H7 (cell line): Measurements from ENCODE around the gene LCA5L. TPM values are rescaled to one million over a fixed set of nuclear protein-coding genes. Genes with fewer than 3 reads are reported as not detected.
"Not testable (repeated sequence)": the region's sequence is repeated elsewhere in the genome, so short reads cannot be mapped to it uniquely, and the experiment has no call there.

Source experiments
- DNase-seq: peaks from one replicate; pipeline ENCODE4 v3.0.0; 2012
- H3K27me3 ChIP-seq: 2 replicates; pipeline ENCODE4 v1.6.0; 2011; ENCODE audit warnings: mild to moderate bottlenecking, low read length; ENCODE audit not compliant: control insufficient read depth, insufficient read depth
- H3K36me3 ChIP-seq: replicated peaks from 2 replicates; pipeline ENCODE4 v1.5.1; 2011; ENCODE audit warnings: low read length; ENCODE audit not compliant: control insufficient read depth, insufficient read depth
- H3K4me3 ChIP-seq: 2 replicates; pipeline ENCODE4 v1.5.1; 2011; ENCODE audit warnings: low read depth, mild to moderate bottlenecking, control low read depth, low read length, moderate library complexity; ENCODE audit not compliant: insufficient read depth
- total RNA-seq: library from RNA; depleted of rRNA; stranded (reverse); fragments of >200 nt; shearing (Covaris generic); gene quantifications from 2 replicates; pipeline ENCODE4 v1.2.3, GENCODE V29; 2014

The LCA5L gene
- total RNA-seq, 1 experiment from 2014 or later, result 0.17 TPM

DNA sequence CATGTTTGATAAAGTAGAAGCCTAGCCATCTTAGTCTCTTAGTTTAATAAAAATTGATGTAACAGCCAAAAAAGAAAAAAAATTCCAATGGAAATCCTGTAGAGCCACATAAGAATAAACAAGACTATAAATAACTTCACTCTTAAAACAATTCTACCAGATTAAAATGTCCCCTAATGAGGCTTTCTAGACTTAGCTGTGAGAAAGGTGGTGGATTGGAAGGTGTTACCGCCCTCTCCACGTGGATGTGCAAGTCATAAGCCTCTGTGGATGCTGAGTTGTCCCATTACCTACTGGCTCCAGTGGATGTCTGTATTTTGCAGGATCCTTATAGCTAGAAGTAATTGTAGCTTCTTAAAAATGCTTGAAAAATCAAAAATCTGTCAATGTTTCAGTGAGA lies 14.6 kb downstream of the LCA5L start:
- no peak overlapping the region for H3K4me3 ChIP-seq

DNA sequence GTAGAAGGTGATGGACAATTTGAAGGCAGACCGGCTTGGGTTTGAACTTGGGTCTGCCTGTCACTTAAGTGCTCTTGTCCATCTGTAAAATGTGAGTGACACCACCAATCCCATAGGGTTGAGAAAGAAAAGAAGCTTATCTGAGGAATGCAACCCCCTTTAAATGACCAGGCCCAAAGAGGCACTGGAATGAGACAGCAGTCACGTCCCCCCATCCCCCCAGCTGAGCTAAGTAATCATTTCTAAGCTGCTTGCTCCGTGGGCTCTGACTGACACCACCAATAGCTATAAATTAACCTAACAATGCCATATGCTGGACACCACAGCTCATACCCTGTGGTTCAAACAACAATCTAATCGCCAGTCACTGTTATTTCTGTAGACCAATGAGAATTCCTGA lies 15.1 kb downstream of the LCA5L start:
- no peaks in the 10 kb centered on the region for H3K27me3 ChIP-seq
- H3K36me3 ChIP-seq, result no peaks in the 10 kb centered on the region
- no peak overlapping the region for H3K4me3 ChIP-seq
- peak; percentile 31 for DNase-seq

More for the DNA sequence above, 14.6 kb downstream of the LCA5L start:
- DNase-seq, result no peak
- Histone ChIP-seq H3K27me3 (no peaks in the 10 kb centered on the region), H3K36me3 (no peaks in the 10 kb centered on the region)

GRCh38 chr21:39430016-39430415 lies 15.6 kb downstream of the LCA5L start:
- DNase-seq, result no peak
- H3K27me3 ChIP-seq, result no peaks in the 10 kb centered on the region
- no peak overlapping the region for H3K4me3 ChIP-seq
- no peaks in the 10 kb centered on the region for H3K36me3 ChIP-seq

DNA sequence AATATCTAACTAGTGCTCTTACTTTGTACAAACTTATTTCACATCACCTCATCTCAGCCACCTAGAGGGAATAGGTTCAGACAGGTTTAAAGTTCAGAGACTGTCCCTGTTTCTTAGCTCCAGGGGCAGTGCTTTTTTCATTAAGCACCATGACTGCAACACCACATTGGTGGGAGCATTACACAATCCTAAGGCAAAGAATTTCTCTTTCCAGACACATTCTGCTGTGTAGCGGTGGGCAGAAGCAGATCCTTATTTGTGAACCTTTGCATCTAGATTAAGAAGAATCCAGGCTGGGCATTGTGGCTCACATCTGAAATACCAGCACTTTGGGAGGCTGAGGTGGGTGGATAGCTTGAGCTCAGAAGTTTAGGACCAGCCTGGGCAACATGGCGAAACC lies 16.1 kb downstream of the LCA5L start:
- Histone ChIP-seq H3K27me3 (no peaks in the 10 kb centered on the region), H3K4me3 (no peak overlapping the region), H3K36me3 (no peaks in the 10 kb centered on the region)
- no peak for DNase-seq

- peak; percentile 24 for DNase-seq
- H3K27me3 ChIP-seq, result no peaks in the 10 kb centered on the region
- H3K36me3 ChIP-seq, result no peaks in the 10 kb centered on the region
- no peak overlapping the region for H3K4me3 ChIP-seq
Observed at GRCh38 chr21:39422527-39423241, 22.9 kb downstream of the LCA5L start.

DNA sequence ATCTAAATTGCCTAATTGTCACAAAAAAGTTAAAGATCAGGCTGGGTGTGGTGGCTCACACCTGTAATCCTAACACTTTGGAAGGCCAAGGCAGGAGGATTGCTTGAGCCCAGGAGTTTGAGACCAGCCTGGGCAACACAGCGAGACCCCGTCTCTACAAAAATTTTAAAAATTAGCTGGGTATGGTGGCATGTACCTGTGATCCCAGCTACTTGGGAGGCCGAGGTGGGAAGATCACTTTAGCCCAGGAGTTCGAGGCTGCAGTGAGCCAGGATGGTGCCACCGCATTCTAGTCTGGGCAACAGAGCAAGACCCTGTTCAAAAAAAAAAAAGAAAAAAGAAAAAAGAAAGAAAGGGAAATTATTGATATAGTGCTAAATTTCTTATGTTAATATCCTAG lies 26.4 kb downstream of the LCA5L start:
- DNase-seq, H3K4me3 ChIP-seq, H3K36me3 ChIP-seq, H3K27me3 ChIP-seq: not testable (repeated sequence)

DNA sequence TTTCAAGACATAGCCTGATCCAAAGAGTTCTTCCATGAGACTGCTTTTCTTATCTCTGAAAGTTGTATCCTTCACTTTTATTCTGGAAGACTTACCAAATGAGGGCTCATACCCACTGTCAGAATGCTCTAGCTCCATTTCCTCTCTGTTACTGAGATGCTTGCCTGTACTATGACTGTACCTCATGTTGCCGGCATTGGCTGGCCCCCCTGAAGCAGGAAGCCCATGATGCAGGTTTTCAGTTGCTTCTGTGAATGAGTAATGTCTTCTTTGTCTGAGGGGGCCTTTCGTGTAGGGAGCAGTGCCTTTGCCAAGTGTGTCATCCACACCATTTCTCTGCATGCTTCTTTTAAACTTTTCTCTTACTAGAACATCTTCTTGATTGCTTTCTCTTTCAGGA lies 39.5 kb downstream of the LCA5L start:
- no peak for DNase-seq
- Histone ChIP-seq H3K4me3 (no peak overlapping the region), H3K36me3 (no peaks in the 10 kb centered on the region), H3K27me3 (no peaks in the 10 kb centered on the region)

- no peaks in the 10 kb centered on the region; the same call in 1 of the 2 replicates for H3K36me3 ChIP-seq
- no peaks in the 10 kb centered on the region for H3K27me3 ChIP-seq
- H3K4me3 ChIP-seq, result no peak overlapping the region
- DNase-seq, result no peak
Observed at GRCh38 chr21:39400173-39400572, 45.4 kb downstream of the LCA5L start.

- no peak for DNase-seq
- Histone ChIP-seq H3K36me3 (peaks cover 5% of the 10 kb centered on the region), H3K4me3 (no peak overlapping the region), H3K27me3 (no peaks in the 10 kb centered on the region)
Observed at GRCh38 chr21:39397646-39398385, 47.8 kb downstream of the LCA5L start.

DNA sequence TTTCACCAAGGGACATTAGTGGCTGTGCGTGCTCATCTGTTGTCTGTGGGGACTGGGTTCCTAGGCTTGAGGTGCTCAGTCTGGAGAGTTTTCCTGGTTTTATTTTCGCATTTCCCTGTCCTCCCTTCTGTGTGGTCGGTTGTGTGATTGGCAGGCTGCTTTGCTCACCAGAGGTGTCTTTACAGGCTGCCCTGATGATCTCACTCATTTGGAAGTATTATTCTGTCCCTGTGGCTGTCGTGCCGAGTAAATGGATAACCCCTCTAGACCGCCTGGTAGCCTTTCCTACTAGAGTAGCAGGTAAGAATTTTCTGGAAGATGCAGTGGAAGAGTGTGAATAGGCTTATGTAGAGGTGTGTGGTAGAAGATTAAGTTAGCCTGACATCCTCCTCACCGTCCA lies 52.6 kb downstream of the LCA5L start:
- DNase-seq, result no peak
- H3K4me3 ChIP-seq, result no peak overlapping the region
- no peaks in the 10 kb centered on the region for H3K27me3 ChIP-seq
- peaks cover 15% of the 10 kb centered on the region for H3K36me3 ChIP-seq

GRCh38 chr21:39390212-39390765 lies 55.3 kb downstream of the LCA5L start:
- Histone ChIP-seq H3K36me3 (peaks cover 15% of the 10 kb centered on the region), H3K4me3 (no peak overlapping the region), H3K27me3 (no peaks in the 10 kb centered on the region)
- peak; percentile 52 for DNase-seq

DNA sequence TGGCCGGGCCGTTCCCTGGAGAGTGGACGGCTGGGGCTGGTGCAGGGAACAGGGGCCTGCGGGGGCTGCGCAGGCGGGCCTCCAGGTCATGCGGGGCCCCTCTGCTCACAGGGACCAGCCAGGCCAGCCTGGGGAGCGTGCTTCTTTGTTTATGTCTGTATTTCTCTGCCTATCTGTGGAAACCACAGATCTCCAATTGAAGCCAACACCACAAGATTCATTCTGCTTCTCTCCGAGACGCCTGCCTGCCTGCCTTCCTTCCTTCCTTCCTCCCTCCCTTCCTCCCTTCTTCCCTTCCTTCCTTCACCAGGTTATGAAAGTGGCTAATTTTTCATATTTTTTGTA lies 56.8 kb downstream of the LCA5L start:
- peaks cover 13% of the 10 kb centered on the region for H3K36me3 ChIP-seq
- H3K27me3 ChIP-seq, result no peaks in the 10 kb centered on the region
- no peak overlapping the region for H3K4me3 ChIP-seq
- no peak for DNase-seq

DNA sequence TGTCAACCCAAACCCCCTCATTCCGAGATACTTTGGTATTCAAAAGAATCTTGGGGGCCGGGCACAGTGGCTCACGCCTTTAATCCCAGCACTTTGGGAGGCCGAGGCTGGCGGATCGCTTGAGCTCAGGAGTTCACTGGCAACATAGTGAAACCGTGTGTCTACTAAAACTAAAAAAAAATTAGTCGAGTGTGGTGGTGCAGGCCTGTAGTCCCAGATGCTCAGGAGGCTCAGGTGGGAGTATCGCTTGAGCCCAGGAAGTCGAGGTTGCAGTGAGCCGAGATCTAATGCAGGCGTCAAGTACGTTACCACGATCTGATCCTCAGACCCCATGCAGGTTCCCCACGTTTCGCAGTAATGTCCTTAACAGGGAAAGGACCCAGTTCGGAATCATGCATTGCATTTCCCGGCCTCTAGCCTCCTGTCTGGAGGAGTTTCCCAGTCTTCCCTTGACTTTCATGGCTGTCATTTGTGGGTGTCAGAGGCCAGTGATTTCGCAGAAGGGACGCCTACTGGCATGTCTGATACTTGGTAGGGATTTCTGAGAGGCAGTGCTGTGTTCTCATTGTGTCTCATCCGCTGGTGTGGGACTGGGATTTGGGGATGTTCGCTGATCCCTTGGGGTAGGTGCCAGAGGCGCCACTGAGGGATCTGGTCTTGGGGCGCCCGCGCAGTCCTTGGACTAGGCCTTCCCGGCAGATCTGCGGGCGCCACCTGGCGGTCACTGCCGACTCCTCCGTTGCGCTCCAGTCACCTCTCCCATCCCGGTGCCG lies 57.4 kb downstream of the LCA5L start:
- DNase-seq, result peak; percentile 95
- H3K4me3 ChIP-seq, result peak overlapping the region; percentile 27
- no peaks in the 10 kb centered on the region for H3K27me3 ChIP-seq
- peaks cover 11% of the 10 kb centered on the region for H3K36me3 ChIP-seq

- DNase-seq, result peak; percentile 99
- H3K4me3 ChIP-seq, result peak overlapping the region; percentile 27
- H3K36me3 ChIP-seq, result peaks cover 8% of the 10 kb centered on the region
- no peaks in the 10 kb centered on the region for H3K27me3 ChIP-seq
Observed at GRCh38 chr21:39387461-39388037, 58.0 kb downstream of the LCA5L start.
